AG20443 (cell line): ENCODE results near the gene CBX4.
"Not testable (repeated sequence)": the region's sequence is repeated elsewhere in the genome, so short reads cannot be mapped to it uniquely, and the experiment has no call there.

ENCODE experiments used
- DNase-seq: peaks from one replicate; pipeline ENCODE4 v3.0.0; 2012; ENCODE audit warnings: low spot score, mixed read lengths

Gene CBX4

GRCh38 chr17:79859676-79860615 is 20.7 kb upstream of the CBX4 start:
- DNase-seq, result no peak

DNA sequence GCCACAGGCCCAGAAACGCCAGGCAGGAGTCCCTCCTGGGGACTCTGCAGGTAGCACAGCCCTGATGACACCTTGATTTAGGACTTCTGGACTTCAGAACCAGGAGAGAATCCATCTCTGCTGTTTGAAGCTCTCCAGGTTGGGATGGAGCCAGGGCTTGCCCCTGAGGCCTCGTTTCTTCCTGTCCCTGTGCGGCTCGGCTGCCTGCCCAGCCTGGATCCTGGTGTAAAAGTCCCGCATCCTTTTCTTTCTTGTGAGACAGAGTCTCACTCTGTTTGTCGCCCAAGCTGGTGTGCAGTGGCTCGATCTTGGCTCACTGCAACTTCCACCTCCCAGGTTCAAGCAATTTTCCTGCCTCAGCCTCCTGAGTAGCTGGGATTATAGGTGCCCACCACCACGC is 17.9 kb upstream of the CBX4 start:
- no peak for DNase-seq

DNA sequence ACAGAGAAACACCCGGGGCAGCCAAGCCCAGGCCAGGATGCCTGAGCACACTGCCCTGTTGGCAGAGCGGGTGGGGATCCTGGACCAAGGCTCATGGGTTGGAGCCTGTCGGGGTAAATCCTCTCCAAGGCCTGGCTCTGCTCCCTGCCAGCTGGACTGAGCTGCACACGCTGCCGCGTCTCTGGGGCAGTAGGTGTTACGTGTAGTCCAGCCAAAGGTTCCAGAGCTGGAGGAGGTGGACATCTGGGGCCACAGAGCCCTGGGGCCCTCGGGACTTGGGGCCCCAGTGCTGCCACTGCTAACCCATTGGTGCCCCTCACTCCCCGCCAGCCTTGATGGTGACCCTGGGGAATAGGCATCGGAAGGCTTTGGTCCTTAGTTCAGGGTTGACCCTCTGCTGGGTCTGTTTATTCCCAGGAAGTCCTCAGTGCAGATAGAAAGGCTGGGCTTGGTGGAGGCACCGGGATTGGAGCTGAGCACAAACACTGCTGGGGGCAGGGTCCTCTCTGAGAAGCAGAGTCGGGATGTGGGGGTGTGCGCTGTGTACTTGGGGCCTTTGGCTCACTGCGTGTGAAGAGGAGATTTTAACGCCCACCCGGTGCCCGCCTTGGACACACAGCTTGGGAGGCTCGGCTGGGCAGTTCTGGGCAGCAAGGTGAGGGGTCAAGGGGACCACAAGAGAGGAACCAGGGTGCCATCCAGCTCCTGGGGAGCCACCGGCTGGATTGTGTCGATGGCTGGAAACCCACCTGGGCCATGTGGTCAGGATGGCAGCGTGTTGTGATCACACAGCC is 16.3 kb upstream of the CBX4 start:
- no peak for DNase-seq

DNA sequence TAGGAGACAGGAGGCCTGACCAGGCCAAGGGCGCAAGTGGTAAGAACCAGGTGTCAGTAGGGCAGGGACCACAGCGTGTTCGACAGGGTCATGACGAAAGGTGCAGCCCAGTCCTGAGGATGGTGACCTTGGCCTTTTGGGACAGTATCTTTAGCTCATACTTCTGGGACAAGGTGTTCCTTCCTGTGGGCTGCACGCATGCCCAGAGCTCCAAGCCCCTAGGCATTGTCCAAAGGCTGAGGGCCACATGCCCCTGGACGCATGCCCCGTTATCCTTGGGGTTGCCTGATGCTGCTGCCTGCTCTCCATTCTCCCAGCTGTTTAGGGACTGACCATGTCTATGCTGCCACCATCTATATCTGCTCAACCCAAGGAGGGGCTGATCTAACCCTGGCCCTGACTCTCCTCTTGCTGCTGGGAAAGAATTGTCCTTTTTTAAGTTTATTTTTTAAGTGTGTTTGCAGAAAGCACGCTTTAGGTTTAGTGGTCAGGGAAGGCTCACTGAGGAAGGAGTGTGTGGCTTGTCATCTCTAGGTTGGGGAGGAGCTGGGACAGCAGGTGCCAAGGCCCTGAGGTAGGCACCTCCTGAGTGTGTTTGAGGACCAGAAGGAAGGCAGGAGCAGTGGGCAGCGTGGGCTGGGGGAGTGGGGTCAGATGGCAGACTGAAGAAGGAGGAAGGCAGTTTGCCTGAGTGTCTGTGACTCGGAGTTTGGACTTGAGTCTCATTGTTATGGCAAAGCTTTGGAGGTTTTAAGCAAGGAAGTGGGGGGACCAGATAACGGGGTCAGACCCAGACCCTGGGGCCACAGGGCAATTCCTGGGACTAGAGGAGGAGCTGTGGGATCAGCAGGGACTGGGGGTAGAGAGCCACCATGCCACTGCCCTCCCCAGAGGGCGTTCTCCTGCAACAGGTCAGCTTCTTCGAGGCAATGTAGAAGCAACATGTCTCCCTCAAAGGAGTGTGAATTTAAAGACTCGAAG is 15.1 kb upstream of the CBX4 start:
- no peak for DNase-seq

GRCh38 chr17:79853168-79853567 is 13.9 kb upstream of the CBX4 start:
- not testable (repeated sequence) for DNase-seq

DNA sequence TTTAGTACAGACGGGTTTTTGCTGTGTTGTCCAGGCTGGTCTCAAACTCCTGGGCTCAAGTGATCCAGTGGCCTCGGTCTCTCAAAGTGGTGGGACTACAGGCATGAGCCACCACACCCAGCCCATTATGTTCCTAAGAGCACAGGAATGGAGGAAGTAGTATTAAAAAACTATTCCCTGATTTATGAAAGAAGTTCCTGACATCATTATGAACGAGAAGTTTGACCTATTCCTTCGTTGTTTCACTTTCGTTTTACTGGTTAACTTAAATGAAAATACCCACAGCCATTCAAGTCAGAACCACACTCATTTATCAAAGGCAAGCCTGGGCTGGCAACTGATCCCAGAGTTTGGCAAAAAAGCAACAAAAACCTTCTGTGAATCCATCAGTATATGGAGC is 13.5 kb upstream of the CBX4 start:
- peak; percentile 33 for DNase-seq

DNA sequence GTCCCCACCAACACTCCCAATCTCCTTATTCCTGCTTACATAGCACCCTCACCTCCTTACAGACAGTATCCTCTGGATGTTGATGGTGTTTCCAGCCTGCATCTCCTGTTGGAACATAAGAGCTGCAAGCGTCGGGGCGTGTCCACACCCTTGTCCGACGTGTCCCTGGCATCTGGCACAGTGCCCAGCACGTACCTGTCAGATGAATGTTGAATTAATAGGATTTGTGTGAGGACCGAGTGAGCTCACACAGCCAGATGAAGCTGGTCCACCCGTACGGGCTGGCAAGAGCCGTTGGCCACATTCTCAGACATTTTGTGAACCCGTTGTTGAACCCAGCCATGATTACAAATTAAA is 12.2 kb upstream of the CBX4 start:
- DNase-seq, result no peak

DNA sequence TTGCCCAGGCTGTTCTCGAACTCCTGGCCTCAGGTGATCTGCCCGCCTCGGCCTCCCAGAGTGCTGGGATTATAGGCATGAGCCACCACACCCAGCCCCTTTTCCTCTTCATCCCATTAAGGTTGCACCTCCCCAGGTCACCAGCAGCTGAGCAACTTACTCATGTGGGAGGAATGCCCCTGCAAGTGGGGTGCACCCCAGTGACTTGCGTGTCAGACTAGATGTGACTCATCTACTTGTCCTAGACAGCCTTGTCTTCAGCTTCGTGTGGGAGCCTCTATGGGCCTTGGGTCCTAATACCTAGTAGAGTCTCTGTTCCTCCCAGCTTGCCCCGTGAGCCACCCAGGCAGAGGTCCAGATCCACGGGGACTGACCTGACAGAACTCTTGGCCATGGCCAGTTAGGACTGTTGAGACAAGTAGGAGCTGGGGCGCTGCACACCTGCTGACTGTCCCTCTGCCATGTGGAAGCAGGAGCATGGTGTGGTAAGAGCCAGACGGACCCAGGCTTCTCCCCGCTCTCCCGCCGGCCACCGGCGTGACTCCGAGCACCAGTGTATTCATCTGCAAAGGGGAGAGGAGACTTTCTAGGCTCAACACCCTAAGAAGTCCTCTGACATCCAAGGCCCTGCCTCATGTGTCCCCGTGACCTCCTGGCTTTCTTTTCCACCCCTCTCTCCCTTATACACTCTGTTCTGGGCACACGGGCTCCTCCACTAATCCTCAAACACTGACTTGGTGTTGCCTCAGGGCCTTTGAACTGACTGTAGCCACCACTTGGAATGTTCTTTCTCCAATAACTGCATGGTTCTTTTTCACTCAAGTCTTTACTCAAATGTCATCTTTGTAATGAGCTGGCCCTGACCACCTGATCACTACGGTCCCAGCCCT is 11.6 kb upstream of the CBX4 start:
- DNase-seq, result peak; percentile 85

DNA sequence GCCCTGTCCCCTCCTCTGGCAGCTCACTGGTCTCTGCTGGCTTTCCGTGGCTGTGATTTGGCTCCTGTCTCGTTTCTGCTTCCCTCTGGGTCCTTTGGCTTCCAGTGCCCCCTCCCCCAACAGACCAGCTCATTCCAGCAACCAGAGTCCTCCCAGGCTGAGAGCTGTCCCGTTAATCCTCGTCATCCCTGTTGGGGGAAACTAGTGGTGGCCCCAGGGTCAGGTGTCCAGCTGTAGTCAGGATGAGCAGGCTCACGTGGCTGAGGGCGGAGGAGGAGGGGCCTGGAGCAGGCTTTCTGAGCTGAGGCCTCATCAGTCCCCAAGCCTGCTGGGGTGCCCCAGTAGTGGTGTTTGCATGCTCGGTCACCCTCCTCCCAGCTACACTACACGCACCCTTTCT is 10.7 kb upstream of the CBX4 start:
- no peak for DNase-seq

DNA sequence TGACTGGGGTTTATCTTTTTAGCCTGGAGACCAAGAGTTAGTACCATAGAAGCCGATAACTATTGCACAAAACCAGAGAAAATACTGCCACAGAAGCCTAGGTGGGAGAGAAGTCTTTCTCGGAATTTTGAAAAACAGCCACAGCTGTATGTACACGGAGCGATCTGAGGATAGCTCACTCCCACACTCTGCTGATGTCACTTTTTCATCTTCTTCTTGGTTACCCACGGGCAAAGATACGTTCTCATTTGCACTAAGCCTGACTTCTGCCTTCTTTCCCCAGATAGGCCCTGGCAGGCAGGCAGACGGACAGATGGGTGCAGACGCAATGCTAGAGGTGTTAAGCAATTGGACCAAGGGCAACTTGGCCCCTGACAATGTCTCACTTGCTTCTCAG is 9.1 kb upstream of the CBX4 start:
- DNase-seq, result no peak

GRCh38 chr17:79847698-79848369 is 8.6 kb upstream of the CBX4 start:
- no peak for DNase-seq

GRCh38 chr17:79845601-79845949 is 6.3 kb upstream of the CBX4 start:
- DNase-seq, result peak; percentile 75

DNA sequence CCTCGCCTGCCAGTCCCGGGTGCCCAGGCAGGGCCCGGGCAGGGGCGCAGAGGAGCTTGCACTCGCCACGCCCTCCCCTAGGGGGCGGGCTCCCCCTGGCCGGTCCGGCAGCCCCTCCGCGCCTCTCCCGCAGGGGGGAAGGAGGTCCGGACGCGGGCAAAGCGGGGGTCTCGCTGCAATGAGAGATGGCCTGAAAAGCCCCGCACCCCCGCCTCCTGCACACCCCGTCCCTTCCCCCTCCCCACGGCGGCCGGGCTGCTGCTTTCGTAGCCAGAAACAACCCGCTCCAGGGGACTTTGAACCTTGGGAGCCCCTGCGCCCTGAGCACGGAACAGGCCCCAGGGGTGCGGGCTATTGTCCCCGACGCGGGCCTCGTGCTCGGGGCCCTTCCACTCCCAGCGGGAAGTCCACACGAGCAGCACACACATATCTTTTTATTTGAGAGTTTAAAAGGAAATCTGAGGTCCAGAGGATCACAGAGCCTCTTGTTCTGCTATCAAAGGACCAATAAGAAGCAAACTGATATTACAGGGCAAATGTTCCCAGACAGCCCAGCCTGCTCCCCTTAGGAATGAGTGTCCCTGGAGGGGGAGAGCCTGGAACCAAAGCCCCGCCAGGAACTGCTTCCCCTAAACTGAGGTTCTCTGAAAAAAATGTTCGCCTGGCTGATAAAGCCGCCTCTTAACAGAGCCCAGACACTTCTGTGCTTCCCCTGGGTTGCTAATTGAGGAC is 5.8 kb upstream of the CBX4 start:
- peak; percentile 86 for DNase-seq

DNA sequence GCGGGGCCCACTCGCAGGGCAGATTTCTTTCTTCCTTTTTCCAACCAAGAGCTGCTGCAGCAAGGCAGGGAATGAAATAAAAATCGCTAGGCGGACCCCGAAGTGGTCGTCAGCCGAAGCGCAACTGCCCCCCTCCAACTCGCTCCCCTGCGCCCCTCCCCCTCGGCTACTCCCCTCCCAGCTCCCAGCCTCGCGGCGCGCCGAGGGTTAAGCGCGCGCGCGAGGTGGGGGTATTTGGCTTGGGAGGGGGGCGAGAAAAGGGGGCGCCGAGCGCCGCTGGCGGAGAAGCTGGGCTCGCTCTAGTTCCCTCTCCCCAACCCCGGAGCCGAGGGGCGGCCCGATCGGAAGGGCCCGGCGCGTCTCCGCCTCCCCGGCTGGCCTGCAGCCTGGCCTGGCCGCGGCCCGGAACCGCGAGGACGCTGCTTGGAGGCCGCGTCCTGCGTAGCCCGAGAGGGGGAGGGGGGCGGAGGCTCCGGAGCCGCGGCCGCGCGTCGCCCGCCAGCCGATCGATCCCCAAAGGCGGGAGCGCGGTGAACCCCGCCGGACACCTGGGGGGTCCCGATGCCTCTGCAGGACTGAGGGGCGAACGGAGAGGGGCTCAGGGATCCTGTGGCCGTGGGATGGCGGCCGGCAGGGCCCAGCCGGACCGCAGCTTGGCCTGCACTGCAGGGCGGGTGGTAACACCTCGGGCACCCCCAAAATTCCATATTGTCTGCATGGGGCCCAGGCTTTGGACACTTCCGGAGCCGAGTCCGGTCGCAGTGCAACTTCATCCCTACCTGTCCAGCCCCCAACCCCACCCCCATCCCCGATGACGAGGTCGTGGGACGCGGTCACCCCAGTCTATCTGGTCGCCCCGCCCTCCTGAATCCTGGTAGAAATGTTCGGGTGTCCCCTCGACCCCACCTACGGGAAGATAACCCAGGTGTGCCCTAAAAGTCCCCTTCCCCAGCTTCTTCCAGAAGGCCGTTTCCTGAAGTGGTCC is 4.9 kb upstream of the CBX4 start:
- peak; percentile 92 for DNase-seq

DNA sequence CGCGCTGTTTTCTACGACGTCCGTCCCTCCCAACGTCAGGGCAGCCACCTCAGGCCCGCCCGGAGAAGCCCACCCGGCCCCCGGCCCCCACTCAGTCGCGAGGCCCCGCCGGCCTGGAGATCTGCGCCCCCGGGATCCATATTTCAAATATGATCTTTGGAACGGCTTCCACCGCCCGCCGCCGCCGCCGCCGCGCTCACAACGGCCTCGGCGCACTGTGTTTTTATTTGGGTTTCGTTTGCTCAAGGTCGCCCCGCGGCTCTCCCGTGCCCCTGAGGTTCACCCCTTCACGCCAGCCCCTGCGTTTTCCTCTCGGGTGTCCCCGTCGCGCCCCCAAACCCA is 4.2 kb upstream of the CBX4 start:
- no peak for DNase-seq

GRCh38 chr17:79842656-79843473 is 3.6 kb upstream of the CBX4 start:
- DNase-seq, result no peak

DNA sequence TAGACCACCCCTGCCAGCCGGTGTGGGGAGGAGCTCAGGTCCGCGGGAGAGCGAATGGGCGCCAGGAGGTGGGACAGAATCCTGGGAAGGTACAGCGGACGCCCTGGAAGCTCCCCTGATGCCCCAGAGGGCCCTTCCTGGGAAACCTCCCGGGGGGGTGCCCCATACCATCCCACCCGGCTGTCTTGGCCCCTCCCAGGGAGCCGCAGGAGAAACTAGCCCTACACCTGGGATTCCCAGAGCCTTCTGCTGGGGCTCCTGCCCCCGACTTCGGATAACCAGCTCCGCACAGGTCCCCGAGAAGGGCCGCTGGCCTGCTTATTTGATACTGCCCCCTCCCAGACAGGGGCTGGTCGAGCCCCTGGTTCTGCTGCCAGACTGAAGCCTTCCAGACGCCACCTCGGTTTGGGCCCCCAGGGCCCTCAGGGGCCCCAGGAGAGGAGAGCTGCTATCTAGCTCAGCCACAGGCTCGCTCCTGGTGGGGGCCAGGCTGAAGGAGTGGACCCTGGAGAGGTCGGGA is 3.0 kb upstream of the CBX4 start:
- DNase-seq, result no peak
